Brain microvascular endothelial cell (primary cell): ENCODE measurements around the gene LACRT.
A peak's percentile ranks its signal among the peaks of the same experiment; 100 is the strongest.

ENCODE experiments used
- DNase-seq: peaks from one replicate; pipeline ENCODE4 v3.0.0-alpha.2; 2020
- H3K27ac ChIP-seq: fragments of 250-450 bp; sonication (Bioruptor Pico); 2 replicates; pipeline ENCODE4 v1.5.1; 2020; ENCODE audit warnings: mild to moderate bottlenecking, moderate library complexity
- H3K27me3 ChIP-seq: fragments of 250-450 bp; sonication (Bioruptor Pico); replicated peaks from 2 replicates; pipeline ENCODE4 v1.5.1; 2020; ENCODE audit warnings: mild to moderate bottlenecking
- H3K36me3 ChIP-seq: fragments of 250-450 bp; sonication (Bioruptor Pico); replicated peaks from 2 replicates; pipeline ENCODE4 v1.5.1; 2020; ENCODE audit warnings: mild to moderate bottlenecking
- H3K4me3 ChIP-seq: 2 replicates; pipeline ENCODE4 v1.5.1; 2011; ENCODE audit warnings: low read depth, mild to moderate bottlenecking, control low read depth, low read length, moderate library complexity
- in situ Hi-C: cut with HindIII; loops from 2 replicates; pipeline ENCODE4 v1.10.0; 2017; ENCODE audit warnings: low sequenced_read_pairs, low pct_ligation_motif_present
- TF ChIP-seq, protein P1 (sequence below): IDR thresholded peaks from 2 replicates; pipeline ENCODE4 v1.5.1; 2011; ENCODE audit warnings: low read depth, mild to moderate bottlenecking, moderate library complexity, low read length, control low read depth, inconsistent platforms; ENCODE audit errors: missing control alignments

The LACRT gene

DNA sequence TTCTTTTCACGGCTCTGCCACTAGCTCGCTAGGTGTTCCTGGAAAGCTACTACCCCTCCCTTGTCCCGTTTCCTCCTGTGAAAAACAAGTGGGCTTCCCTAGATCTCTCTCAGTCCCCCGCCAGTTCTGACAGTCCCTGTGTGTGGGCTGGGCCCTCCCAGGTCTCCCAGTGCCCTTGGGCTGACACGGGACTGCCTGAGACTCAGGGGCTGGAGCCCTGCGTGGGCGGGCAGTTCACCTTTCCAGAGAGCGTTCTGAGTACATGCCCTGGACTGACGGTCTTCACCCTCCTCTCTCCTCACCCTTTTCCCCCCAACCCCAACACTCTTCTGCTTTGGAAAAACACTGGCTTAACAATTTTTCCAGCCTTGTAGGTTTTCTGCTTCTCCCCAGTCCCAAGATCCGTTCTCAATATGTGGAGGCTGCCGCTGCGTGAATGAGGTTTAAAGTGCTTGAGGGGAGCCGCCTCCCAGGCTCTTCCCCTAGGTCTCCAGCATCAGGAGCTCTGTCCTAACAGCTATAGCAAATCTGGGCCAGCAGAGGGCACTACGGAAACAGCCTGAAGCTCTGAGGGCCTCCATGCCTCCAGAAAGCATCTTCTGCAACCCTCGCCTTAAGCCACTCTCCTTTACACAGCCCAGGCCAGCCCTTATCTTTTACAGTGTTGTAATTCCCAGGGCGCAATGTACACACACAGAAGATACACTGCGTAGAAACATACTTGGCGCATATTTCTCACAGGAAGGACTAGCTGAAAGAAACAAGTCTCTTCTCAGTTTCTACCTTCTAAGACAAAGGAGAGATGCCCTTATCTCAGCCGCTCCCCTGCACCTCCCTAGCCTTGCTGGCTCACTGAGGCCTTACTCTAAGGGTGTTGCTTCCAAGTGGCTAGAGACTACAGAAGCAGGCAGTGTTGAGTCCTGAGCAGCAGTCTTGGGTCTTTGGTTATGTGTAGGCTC lies 23.9 kb upstream of the LACRT start:
- in situ Hi-C loops, result no loop called here
- no peaks in the 10 kb centered on the region for H3K36me3 ChIP-seq
- TF ChIP-seq, protein P1, sequence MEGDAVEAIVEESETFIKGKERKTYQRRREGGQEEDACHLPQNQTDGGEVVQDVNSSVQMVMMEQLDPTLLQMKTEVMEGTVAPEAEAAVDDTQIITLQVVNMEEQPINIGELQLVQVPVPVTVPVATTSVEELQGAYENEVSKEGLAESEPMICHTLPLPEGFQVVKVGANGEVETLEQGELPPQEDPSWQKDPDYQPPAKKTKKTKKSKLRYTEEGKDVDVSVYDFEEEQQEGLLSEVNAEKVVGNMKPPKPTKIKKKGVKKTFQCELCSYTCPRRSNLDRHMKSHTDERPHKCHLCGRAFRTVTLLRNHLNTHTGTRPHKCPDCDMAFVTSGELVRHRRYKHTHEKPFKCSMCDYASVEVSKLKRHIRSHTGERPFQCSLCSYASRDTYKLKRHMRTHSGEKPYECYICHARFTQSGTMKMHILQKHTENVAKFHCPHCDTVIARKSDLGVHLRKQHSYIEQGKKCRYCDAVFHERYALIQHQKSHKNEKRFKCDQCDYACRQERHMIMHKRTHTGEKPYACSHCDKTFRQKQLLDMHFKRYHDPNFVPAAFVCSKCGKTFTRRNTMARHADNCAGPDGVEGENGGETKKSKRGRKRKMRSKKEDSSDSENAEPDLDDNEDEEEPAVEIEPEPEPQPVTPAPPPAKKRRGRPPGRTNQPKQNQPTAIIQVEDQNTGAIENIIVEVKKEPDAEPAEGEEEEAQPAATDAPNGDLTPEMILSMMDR, result peak; percentile 72
- no peak overlapping the region for H3K4me3 ChIP-seq
- no peaks in the 10 kb centered on the region for H3K27me3 ChIP-seq
- DNase-seq, result peak; percentile 34
- no peak overlapping the region for H3K27ac ChIP-seq

DNA sequence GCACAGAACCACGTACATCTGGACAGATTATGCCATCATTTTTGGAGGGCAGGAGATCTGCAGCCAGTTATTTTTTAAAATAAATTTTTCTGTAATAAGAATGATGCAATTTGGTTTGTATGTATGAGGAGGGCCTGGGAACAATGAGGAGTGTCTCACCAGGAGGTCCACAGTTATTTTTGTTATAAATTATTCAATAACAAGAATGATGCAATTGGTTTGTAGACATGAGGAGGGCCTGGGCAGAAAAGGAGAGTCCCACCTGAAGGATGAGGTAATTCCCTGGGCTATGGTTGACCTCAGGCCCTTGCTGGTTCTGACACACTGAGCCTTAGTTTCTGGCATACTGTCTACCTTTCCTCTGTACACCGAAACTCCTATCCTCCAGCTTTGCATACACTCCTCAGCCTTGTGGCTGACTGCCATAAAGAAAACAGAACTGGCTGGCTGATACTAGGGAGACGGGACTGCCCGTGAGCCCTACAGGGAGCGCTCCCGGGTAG lies 22.5 kb upstream of the LACRT start:
- no peaks in the 10 kb centered on the region for H3K36me3 ChIP-seq
- in situ Hi-C loops, result no loop called here
- no peaks in the 10 kb centered on the region for H3K27me3 ChIP-seq
- no peak overlapping the region for H3K27ac ChIP-seq
- DNase-seq, result no peak
- TF ChIP-seq, protein P1, result no peak
- no peak overlapping the region for H3K4me3 ChIP-seq

DNA sequence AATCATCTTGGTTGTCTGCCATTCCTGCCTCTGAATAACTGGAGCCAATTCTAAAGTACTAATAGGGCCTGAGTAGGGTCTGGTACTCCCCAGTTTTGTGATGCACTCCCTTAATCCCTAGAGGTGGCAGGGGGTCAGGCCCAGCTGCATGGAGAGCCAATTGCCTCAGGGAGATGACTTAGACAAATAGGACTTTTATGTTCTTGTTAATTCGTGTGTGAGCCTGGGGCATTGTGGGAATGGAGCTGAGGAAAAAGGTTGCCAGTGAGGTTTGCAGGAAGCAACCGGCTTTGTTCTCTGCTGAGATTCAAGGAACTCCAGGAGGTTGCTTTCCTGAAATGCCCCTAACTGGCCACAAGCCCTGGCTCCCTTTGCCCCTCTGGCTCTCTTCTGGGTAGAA lies 20.2 kb upstream of the LACRT start:
- no peak overlapping the region for H3K27ac ChIP-seq
- TF ChIP-seq, protein P1, result no peak
- no peaks in the 10 kb centered on the region for H3K36me3 ChIP-seq
- H3K27me3 ChIP-seq, result no peaks in the 10 kb centered on the region
- no peak for DNase-seq
- H3K4me3 ChIP-seq, result no peak overlapping the region
- in situ Hi-C loops, result no loop called here

DNA sequence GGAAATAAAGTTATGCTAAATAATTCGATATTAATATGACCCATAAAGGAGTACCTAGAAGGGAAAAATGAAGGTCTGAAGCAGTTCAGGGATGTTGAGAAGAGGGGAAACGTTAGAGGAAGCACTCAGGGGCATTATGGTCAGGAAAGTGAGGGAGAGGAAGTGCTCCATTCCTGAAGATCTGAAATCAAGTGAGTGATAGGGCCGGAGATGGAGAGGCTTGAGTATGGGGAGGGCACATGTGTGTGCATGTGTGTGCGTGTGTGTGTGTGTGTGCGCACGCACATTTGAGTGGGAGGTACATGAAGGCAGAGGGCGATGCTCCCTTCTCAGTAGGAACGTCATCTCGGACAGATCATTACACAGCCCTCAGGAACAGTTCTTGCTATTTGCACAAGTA lies 18.3 kb upstream of the LACRT start:
- Histone ChIP-seq H3K36me3 (no peaks in the 10 kb centered on the region), H3K27ac (no peak overlapping the region), H3K27me3 (no peaks in the 10 kb centered on the region), H3K4me3 (no peak overlapping the region)
- DNase-seq, result no peak
- TF ChIP-seq, protein P1, result no peak
- in situ Hi-C loops, result no loop called here

DNA sequence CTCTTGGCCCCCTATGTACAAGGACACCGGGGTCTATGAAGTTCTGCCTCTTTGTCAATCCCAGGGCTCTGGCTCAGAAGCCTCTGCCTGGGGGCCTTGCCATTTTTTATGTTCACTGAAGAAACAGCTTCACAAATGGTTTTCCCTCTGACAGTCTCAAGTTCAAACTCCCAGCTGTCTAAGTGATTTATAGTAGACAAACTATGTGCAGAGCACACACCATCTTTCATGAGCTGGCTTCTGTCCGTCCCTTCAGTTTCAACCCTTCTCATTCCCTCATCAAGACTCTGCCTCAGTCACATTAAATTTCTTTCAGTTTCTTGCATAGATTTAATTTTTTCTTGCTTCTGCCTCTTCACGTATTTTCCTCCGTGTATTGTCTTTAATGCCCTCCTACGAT lies 16.2 kb upstream of the LACRT start:
- no peak for DNase-seq
- in situ Hi-C loops, result no loop called here
- H3K4me3 ChIP-seq, result no peak overlapping the region
- TF ChIP-seq, protein P1, result no peak
- H3K27ac ChIP-seq, result no peak overlapping the region
- H3K36me3 ChIP-seq, result no peaks in the 10 kb centered on the region
- H3K27me3 ChIP-seq, result no peaks in the 10 kb centered on the region

DNA sequence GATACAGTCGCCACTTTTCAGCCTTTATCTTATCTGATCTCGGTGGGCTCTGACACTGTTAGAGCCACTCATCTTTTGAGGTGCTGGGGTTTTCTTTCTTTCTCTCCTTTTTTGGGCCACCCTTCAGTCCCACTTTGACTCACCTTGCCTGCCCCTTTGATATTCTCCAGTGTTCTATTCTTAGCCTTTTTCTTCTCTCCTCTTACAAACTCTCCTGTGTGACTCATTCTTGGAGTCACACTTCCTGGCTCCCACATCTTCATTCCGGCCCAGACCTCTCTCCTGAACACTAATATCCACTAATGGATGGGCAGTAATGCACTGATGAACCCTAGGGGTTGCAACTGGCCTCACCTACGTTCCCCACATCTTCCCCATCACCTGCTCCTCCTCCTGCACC lies 15.7 kb upstream of the LACRT start:
- DNase-seq, result no peak
- H3K27me3 ChIP-seq, result no peaks in the 10 kb centered on the region
- TF ChIP-seq, protein P1, result no peak
- no peaks in the 10 kb centered on the region for H3K36me3 ChIP-seq
- no peak overlapping the region for H3K4me3 ChIP-seq
- in situ Hi-C loops, result no loop called here
- no peak overlapping the region for H3K27ac ChIP-seq
